Mesenchymal stem cell (in vitro differentiated cells and primary cell): ENCODE data around the gene LDHD.

Source experiments
- DNase-seq: peaks from one replicate; pipeline ENCODE4 v3.0.0-alpha.2; 2013
- H2AFZ ChIP-seq: one replicate; pipeline ENCODE4 v1.6.1; 2013; ENCODE audit warnings: low read depth, mild to moderate bottlenecking, control low read depth, inconsistent platforms, low read length, moderate library complexity
- H2AK5ac ChIP-seq: 2 replicates; pipeline ENCODE4 v1.6.1; 2013; ENCODE audit warnings: low read length, moderate library complexity, mild to moderate bottlenecking, inconsistent platforms; ENCODE audit not compliant: severe bottlenecking
- H2BK120ac ChIP-seq: one replicate; pipeline ENCODE4 v1.6.1; 2013; ENCODE audit warnings: low read depth, mild to moderate bottlenecking, inconsistent platforms, low read length, moderate library complexity
- H2BK12ac ChIP-seq, 2 experiments: one replicate each; pipeline ENCODE4 v1.6.1; 2013; ENCODE audit warnings: inconsistent platforms in 2 of 2, low read length in 2 of 2, mild to moderate bottlenecking in 2 of 2, moderate library complexity in 2 of 2, control low read depth in 1 of 2
- H2BK15ac ChIP-seq: one replicate; pipeline ENCODE4 v1.6.1; 2013; ENCODE audit warnings: mild to moderate bottlenecking, low read depth, inconsistent platforms; ENCODE audit not compliant: poor library complexity, severe bottlenecking
- H2BK5ac ChIP-seq: 2 replicates; pipeline ENCODE4 v1.6.1; 2013; ENCODE audit warnings: low read depth, mild to moderate bottlenecking, low read length, control low read depth, inconsistent platforms; ENCODE audit not compliant: poor library complexity, severe bottlenecking
- H3K14ac ChIP-seq, 2 experiments: one replicate each; pipeline ENCODE4 v1.6.1; 2013; ENCODE audit warnings: inconsistent platforms in 2 of 2, low read length in 2 of 2, control low read depth in 1 of 2, mild to moderate bottlenecking in 1 of 2, moderate library complexity in 1 of 2
- H3K18ac ChIP-seq, 2 experiments: one replicate each; pipeline ENCODE4 v1.6.1; 2013; ENCODE audit warnings: inconsistent platforms in 2 of 2, low read length in 2 of 2, control low read depth in 1 of 2, low read depth in 1 of 2, mild to moderate bottlenecking in 1 of 2
- H3K23ac ChIP-seq, 2 experiments: one replicate each; pipeline ENCODE4 v1.6.1; 2013; ENCODE audit warnings: inconsistent platforms in 2 of 2, low read length in 2 of 2, mild to moderate bottlenecking in 2 of 2, moderate library complexity in 2 of 2, control low read depth in 1 of 2
- H3K27ac ChIP-seq: 2 replicates; pipeline ENCODE4 v1.5.1; 2013; ENCODE audit warnings: mild to moderate bottlenecking, moderate library complexity, low read length, control low read depth, inconsistent platforms; ENCODE audit not compliant: poor library complexity, severe bottlenecking
- H3K27me3 ChIP-seq, 2 experiments: 2 replicates each; pipeline versions ENCODE4 v1.6.1 to v1.7.0; 2013; ENCODE audit warnings: low read length in 2 of 2, mild to moderate bottlenecking in 2 of 2, moderate library complexity in 2 of 2, control low read depth in 1 of 2, inconsistent platforms in 1 of 2; ENCODE audit not compliant: control insufficient read depth in 1 of 2, insufficient read depth in 1 of 2
- H3K36me3 ChIP-seq, 2 experiments: 2 replicates each; pipeline versions ENCODE4 v1.6.1 to v1.7.0; 2013; ENCODE audit warnings: low read length in 2 of 2, control low read depth in 1 of 2, inconsistent platforms in 1 of 2, low read depth in 1 of 2, mild to moderate bottlenecking in 1 of 2; ENCODE audit not compliant: insufficient read depth in 2 of 2, control insufficient read depth in 1 of 2
- H3K4ac ChIP-seq, 2 experiments: one replicate each; pipeline ENCODE4 v1.6.1; 2013; ENCODE audit warnings: inconsistent platforms in 2 of 2, low read length in 2 of 2, mild to moderate bottlenecking in 2 of 2, moderate library complexity in 2 of 2, control low read depth in 1 of 2, low read depth in 1 of 2
- H3K4me1 ChIP-seq: 2 replicates; pipeline ENCODE4 v1.6.1; 2013; ENCODE audit warnings: low read depth, low read length, control low read depth; ENCODE audit not compliant: control insufficient read depth, insufficient read depth
- H3K4me2 ChIP-seq: 2 replicates; pipeline ENCODE4 v1.6.1; 2013; ENCODE audit warnings: low read length, mild to moderate bottlenecking, inconsistent platforms; ENCODE audit not compliant: poor library complexity, severe bottlenecking
- H3K4me3 ChIP-seq, 2 experiments: 2 replicates each; pipeline versions ENCODE4 v1.5.1 to v1.7.0; 2013; ENCODE audit warnings: low read length in 2 of 2, mild to moderate bottlenecking in 2 of 2, control low read depth in 1 of 2, low read depth in 1 of 2; ENCODE audit not compliant: insufficient read depth in 1 of 2
- H3K79me1 ChIP-seq: replicated peaks from 2 replicates; pipeline ENCODE4 v1.6.1; 2013; ENCODE audit warnings: mild to moderate bottlenecking, control low read depth, low read length, inconsistent platforms; ENCODE audit not compliant: poor library complexity, severe bottlenecking
- H3K9ac ChIP-seq: 2 replicates; pipeline ENCODE4 v1.7.0; 2013; ENCODE audit warnings: mild to moderate bottlenecking, low read length, moderate library complexity
- H3K9me3 ChIP-seq: 2 replicates; pipeline ENCODE4 v1.7.0; 2013; ENCODE audit warnings: mild to moderate bottlenecking, low read length; ENCODE audit not compliant: control insufficient read depth
- H4K8ac ChIP-seq: one replicate; pipeline ENCODE4 v1.6.1; 2013; ENCODE audit warnings: inconsistent platforms, mild to moderate bottlenecking, low read length, moderate library complexity
- H4K91ac ChIP-seq: one replicate; pipeline ENCODE4 v1.6.1; 2013; ENCODE audit warnings: mild to moderate bottlenecking, low read length, inconsistent platforms
- WGBS: methylation state at CpG from one replicate; pipeline ENCODE4 v1.1.7; 2013; ENCODE audit warnings: mixed read lengths; 5-methylcytosine and 5-hydroxymethylcytosine counted together

The LDHD gene

DNA sequence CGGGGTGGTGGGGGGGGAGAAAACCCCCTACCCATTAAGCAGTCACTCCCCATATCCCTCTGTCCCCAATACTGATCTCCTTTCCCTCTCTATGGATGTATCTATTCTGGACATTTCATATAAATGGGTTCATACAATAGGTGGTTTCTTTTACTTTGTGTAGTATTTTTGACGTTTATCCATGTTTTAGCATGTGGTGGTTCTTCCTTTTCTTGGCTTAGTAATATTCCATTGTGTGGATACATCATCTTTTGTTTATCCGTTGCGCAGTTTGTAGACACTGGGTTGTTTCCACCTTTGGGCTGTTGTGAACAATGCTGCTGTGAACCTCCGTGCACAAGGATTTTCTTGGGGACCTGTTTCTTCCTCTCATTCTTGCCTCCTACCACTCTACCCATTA lies 12.6 kb downstream of the LDHD start:
- Histone ChIP-seq H2AFZ (no peak overlapping the region), H3K4me1 (peaks cover 34% of the 10 kb centered on the region), H3K79me1 (peaks cover 38% of the 10 kb centered on the region), H3K36me3 (peaks cover 6 to 25% of the 10 kb centered on the region in 2 experiments), H2BK120ac (no peak overlapping the region), H2BK5ac (no peak overlapping the region), H3K9ac (no peak overlapping the region), H3K27ac (no peak overlapping the region), H3K4me3 (no peak overlapping the region), H4K8ac (no peak overlapping the region), H3K18ac (no peak overlapping the region), H3K14ac (no peak overlapping the region), H3K27me3 (no peaks in the 10 kb centered on the region), H2BK15ac (no peak overlapping the region), H4K91ac (no peak overlapping the region), H3K9me3 (no peaks in the 10 kb centered on the region), H3K4me2 (no peak overlapping the region), H2AK5ac (no peak overlapping the region), H2BK12ac (no peak overlapping the region), H3K4ac (no peak overlapping the region), H3K23ac (no peak overlapping the region)
- WGBS = 99% methylated on average over 4 of the region's 5 CpGs
- DNase-seq = no peak

DNA sequence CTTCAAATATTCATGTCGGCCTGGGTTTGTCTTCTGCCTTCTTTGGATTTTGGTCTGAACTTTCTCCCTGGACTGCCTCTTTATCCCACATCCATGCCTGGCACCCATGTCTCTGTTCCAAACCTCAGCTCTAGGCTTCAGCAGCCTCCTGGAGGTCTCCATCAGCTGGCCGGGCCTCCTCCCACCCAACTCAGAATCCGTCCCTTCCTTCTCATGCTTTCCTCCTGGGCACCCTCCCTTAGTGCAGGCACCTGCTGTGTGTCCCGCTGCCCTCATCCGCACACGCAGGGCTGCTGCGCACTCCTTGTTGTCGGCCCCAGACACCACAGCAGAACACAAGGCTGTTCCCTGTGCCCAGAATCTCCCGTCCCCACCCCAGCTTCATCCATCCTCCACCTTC lies 14.0 kb downstream of the LDHD start:
- no peak overlapping the region for H3K4me3 ChIP-seq
- H3K79me1 ChIP-seq = peaks cover 47% of the 10 kb centered on the region
- no peak for DNase-seq
- no peak overlapping the region for H4K8ac ChIP-seq
- no peak overlapping the region for H3K27ac ChIP-seq
- H2BK5ac ChIP-seq = no peak overlapping the region
- H3K27me3 ChIP-seq = no peaks in the 10 kb centered on the region
- no peak overlapping the region for H3K9ac ChIP-seq
- no peak overlapping the region for H3K14ac ChIP-seq
- WGBS = 95% methylated on average over 9 of the region's 9 CpGs
- peaks cover 38% of the 10 kb centered on the region for H3K4me1 ChIP-seq
- H3K4ac ChIP-seq = no peak overlapping the region
- no peaks in the 10 kb centered on the region for H3K9me3 ChIP-seq
- no peak overlapping the region for H2BK120ac ChIP-seq
- H4K91ac ChIP-seq = no peak overlapping the region
- no peak overlapping the region for H3K18ac ChIP-seq
- H3K4me2 ChIP-seq = no peak overlapping the region
- H2BK12ac ChIP-seq = no peak overlapping the region
- peaks cover 6 to 33% of the 10 kb centered on the region in 2 experiments for H3K36me3 ChIP-seq
- no peak overlapping the region for H2AFZ ChIP-seq
- no peak overlapping the region for H2BK15ac ChIP-seq
- no peak overlapping the region for H3K23ac ChIP-seq
- H2AK5ac ChIP-seq = no peak overlapping the region

DNA sequence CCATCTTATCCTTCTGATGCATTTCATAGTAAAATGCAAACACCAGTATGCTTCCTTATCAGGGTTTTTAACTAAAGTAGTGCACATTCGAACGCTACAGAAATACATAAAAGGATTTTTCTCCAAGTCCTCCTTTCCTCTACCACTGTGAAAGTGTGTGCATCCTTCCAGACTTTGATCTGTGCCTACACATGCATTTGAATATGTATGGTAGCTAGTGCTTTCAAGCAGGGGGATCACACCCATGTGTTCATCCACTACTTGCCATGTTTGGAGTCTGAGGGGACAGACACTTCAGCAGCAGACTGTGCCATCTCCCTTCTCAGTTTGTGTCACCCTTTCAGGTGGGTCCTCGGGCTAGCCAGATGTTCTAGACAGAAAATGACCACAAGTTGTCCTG lies 14.9 kb downstream of the LDHD start:
- H2AK5ac ChIP-seq = no peak overlapping the region
- H3K14ac ChIP-seq = no peak overlapping the region

DNA sequence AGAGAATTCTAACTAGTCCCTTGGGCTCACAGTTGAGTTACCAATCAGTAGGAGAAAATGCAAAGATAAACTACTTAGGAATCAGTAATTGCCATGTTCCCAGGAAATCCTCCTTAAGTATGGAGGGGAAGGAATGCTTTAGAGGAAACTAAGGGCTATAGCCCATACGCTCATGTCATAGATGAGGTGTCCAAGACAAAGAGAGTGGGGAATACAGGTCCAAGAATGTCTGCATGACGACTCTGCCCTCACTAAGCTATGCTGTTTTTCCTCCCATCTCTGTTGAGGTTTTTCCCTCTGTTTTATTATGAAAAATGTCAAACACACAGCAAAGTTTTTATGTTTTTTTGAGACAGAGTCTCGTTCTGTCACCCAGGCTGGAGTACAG lies 16.0 kb downstream of the LDHD start:
- no peak overlapping the region for H2AK5ac ChIP-seq
- H3K36me3 ChIP-seq = peaks cover 6 to 27% of the 10 kb centered on the region in 2 experiments
- no peaks in the 10 kb centered on the region for H3K27me3 ChIP-seq
- H2BK12ac ChIP-seq = no peak overlapping the region
- H2BK5ac ChIP-seq = no peak overlapping the region
- H3K4me3 ChIP-seq = no peak overlapping the region
- H3K14ac ChIP-seq = no peak overlapping the region
- no peak overlapping the region for H3K23ac ChIP-seq
- H3K4me1 ChIP-seq = peaks cover 24% of the 10 kb centered on the region
- no peak overlapping the region for H3K4me2 ChIP-seq
- no peak overlapping the region for H4K91ac ChIP-seq
- no peaks in the 10 kb centered on the region for H3K9me3 ChIP-seq
- no peak overlapping the region for H3K4ac ChIP-seq
- no peak overlapping the region for H2BK15ac ChIP-seq
- no peak overlapping the region for H3K9ac ChIP-seq
- H4K8ac ChIP-seq = no peak overlapping the region
- no peak overlapping the region for H3K18ac ChIP-seq
- peaks cover 43% of the 10 kb centered on the region for H3K79me1 ChIP-seq
- no peak overlapping the region for H2BK120ac ChIP-seq
- no peak overlapping the region for H2AFZ ChIP-seq
- no peak for DNase-seq
- H3K27ac ChIP-seq = no peak overlapping the region
- WGBS = 88% methylated on average over 3 of the region's 3 CpGs

More for the DNA sequence above, 14.9 kb downstream of the LDHD start:
- WGBS = 99% methylated on average over 3 of the region's 3 CpGs
- H3K9me3 ChIP-seq = no peaks in the 10 kb centered on the region
- no peak overlapping the region for H3K27ac ChIP-seq
- H3K36me3 ChIP-seq = peaks cover 4 to 27% of the 10 kb centered on the region in 2 experiments
- no peak overlapping the region for H3K4ac ChIP-seq
- no peak overlapping the region for H2BK12ac ChIP-seq
- no peak overlapping the region for H3K18ac ChIP-seq
- no peak overlapping the region for H4K8ac ChIP-seq
- peaks cover 46% of the 10 kb centered on the region for H3K79me1 ChIP-seq
- no peak for DNase-seq
- H2BK120ac ChIP-seq = no peak overlapping the region
- no peak overlapping the region for H2BK5ac ChIP-seq
- no peak overlapping the region for H3K4me2 ChIP-seq
- no peak overlapping the region for H4K91ac ChIP-seq
- no peak overlapping the region for H3K4me3 ChIP-seq
- no peak overlapping the region for H3K23ac ChIP-seq
- H3K9ac ChIP-seq = no peak overlapping the region
- H3K4me1 ChIP-seq = peaks cover 32% of the 10 kb centered on the region
- H2AFZ ChIP-seq = no peak overlapping the region
- H2BK15ac ChIP-seq = no peak overlapping the region
- H3K27me3 ChIP-seq = no peaks in the 10 kb centered on the region
